GM12874 (cell line): ENCODE data around the gene TMEM88.

ENCODE experiments used
- TF ChIP-seq, protein P1 (sequence below): IDR thresholded peaks from 2 replicates; pipeline ENCODE4 v1.5.1; 2011; ENCODE audit warnings: low read depth, mild to moderate bottlenecking, control low read depth, low read length, moderate library complexity; ENCODE audit not compliant: insufficient read depth

Gene TMEM88

DNA sequence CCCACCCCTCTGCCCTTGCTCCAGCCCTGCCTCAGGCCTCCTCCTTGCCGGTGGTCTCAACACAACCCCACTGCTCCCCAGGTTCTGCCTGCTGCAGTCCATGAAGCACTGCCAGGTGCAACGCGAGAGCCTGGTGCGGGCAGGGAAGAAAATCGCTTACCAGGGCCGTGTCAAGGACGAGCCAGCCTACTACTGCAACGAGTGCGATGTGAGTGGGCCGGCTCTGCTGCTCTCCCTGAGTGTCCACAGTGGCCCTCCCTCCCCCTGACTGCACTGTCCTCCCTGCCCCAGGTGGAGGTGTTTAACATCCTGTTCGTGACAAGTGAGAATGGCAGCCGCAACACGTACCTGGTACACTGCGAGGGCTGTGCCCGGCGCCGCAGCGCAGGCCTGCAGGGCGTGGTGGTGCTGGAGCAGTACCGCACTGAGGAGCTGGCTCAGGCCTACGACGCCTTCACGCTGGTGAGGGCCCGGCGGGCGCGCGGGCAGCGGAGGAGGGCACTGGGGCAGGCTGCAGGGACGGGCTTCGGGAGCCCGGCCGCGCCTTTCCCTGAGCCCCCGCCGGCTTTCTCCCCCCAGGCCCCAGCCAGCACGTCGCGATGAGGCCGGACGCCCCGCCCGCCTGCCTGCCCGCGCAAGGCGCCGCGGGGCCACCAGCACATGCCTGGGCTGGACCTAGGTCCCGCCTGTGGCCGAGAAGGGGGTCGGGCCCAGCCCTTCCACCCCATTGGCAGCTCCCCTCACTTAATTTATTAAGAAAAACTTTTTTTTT is 1.8 kb upstream of the TMEM88 start:
- TF ChIP-seq, protein P1, sequence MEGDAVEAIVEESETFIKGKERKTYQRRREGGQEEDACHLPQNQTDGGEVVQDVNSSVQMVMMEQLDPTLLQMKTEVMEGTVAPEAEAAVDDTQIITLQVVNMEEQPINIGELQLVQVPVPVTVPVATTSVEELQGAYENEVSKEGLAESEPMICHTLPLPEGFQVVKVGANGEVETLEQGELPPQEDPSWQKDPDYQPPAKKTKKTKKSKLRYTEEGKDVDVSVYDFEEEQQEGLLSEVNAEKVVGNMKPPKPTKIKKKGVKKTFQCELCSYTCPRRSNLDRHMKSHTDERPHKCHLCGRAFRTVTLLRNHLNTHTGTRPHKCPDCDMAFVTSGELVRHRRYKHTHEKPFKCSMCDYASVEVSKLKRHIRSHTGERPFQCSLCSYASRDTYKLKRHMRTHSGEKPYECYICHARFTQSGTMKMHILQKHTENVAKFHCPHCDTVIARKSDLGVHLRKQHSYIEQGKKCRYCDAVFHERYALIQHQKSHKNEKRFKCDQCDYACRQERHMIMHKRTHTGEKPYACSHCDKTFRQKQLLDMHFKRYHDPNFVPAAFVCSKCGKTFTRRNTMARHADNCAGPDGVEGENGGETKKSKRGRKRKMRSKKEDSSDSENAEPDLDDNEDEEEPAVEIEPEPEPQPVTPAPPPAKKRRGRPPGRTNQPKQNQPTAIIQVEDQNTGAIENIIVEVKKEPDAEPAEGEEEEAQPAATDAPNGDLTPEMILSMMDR, result no peak

DNA sequence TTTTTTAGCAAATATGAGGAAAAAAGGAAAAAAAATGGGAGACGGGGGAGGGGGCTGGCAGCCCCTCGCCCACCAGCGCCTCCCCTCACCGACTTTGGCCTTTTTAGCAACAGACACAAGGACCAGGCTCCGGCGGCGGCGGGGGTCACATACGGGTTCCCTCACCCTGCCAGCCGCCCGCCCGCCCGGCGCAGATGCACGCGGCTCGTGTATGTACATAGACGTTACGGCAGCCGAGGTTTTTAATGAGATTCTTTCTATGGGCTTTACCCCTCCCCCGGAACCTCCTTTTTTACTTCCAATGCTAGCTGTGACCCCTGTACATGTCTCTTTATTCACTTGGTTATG is 1.2 kb upstream of the TMEM88 start:
- TF ChIP-seq, protein P1, result no peak

DNA sequence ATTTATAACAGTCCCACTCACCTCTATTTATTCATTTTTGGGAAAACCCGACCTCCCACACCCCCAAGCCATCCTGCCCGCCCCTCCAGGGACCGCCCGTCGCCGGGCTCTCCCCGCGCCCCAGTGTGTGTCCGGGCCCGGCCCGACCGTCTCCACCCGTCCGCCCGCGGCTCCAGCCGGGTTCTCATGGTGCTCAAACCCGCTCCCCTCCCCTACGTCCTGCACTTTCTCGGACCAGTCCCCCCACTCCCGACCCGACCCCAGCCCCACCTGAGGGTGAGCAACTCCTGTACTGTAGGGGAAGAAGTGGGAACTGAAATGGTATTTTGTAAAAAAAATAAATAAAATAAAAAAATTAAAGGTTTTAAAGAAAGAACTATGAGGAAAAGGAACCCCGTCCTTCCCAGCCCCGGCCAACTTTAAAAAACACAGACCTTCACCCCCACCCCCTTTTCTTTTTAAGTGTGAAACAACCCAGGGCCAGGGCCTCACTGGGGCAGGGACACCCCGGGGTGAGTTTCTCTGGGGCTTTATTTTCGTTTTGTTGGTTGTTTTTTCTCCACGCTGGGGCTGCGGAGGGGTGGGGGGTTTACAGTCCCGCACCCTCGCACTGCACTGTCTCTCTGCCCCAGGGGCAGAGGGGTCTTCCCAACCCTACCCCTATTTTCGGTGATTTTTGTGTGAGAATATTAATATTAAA is 638 bp upstream of the TMEM88 start:
- TF ChIP-seq, protein P1, result no peak

DNA sequence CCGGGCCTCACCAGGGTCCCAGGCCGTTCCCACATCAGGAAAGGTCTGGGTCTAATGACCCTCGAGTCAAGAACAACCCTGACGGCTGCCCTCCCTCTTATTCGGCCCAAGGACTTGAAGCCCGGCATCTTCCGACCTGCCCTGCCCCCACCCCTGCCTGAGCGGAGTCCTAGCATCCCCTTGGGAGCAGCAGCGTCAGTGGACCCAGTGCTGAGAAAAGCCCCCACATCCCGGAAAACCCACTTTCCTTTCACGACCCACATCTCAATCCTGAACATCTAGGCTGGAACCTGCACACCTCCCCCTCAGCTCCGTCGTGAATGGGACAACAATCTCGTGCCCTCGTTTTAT is 769 bp downstream of the TMEM88 start:
- TF ChIP-seq, protein P1, result no peak

DNA sequence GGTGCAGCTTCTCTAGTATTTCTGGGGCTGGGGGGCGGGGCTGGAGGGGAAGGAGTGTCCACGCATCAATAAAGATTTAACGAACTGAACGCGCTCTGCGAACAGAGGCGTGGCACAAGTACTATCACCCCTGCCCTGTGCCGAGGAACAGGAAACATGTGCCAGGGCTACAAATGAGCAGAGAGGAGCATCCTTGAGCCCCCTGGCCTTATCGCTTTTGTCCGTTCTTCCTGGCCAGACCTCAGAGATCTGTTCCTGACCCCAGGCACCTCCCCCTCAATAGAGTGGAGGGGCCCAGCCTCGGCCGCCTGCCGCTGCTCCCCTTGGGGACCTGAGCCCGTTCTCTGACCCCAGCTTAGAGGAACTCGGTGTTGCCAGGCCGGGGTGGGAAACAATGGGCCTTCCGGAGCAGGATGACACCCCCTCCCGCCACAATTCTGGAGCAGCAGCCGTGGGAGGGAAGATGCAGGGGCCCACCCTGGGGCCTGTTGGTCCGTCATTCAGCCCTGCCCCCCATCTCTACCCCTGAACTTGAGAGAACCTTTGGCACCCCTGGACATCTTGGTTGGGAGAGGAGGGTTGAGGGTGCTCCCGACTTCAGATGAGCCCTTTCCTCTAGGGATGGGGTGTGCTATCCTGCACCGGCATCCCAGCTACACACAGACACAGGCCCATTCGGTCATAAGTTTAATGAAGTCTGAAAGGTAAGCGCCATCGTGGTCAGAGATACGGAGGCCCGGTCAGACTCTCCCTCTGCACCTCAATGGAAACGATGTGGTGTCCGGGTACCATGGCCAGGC is 1.3 kb downstream of the TMEM88 start:
- TF ChIP-seq, protein P1, result no peak

DNA sequence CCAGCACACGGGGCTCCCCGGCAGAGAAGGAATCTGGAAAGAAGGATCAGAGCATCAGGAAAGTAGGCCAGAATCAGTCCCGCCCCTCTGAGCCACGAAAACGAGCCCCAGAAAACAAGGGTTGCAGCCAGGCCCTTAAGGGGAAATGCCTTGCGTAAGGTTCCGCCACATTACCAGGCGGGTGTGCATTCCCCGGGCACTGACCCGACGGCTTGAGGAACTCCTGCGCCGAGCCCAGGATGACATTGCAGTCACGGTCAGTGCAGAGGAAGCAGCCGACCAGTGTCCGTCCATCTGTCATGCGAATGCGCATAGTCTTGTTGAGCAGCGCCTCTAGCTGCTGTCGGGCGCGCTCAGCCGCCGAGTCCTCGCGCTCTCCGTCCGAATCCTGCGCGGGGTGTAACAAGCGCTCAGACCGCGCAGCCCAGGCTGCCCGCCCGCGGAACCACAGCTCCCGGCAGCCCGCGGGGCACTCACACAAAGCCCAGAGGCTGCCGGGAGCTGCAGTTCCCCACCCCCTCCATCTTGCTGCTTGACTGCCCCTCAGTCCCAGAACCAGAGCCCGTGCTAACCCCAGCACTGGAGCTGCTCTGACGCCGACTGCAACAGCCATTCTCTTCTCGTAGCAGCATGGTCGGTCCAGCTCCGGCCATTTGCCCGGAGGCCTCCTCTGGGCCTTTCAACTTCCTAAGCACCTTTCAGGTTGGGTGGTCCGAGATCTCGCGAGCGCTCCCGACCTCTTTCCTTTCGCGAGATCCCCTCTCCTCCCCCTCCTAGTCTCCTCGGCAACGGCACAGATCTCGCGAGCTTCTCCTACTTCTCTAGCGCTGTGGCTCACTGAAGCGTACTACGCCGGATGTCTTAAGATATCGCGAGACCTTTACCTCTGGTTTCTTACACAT is 2.2 kb downstream of the TMEM88 start, which contains the start of gene NAA38:
Gene NAA38, minus strand, starts transcription at position 749 of the 902 bp plus-strand sequence. Its CDS starts 96 bp downstream, at position 653.
- TF ChIP-seq, protein P1, result peak; percentile 47
